ENCODE results near the gene RSAD2. TPM values are rescaled to one million over a fixed set of nuclear protein-coding genes. Genes with fewer than 3 reads are reported as not detected.

Gene RSAD2
- total and polyA plus RNA-seq, 2 experiments from 2014 or later = 1.1 to 1.3 TPM

GRCh38 chr2:6937157-6937556 is 59.6 kb downstream of the RSAD2 start:
- 93% methylated on average over 2 of the region's 2 CpGs for WGBS (ENCODE audit: low lambda C conversion rate, missing lambda C conversion rate)
- TF ChIP-seq EZH2phosphoT487 (IDR thresholded peaks at IDR 0.05; ENCODE audit: low read depth, severe bottlenecking, unreplicated experiment) (no peak), EZH2 (IDR thresholded peaks at IDR 0.05; ENCODE audit: borderline replicate concordance) (no peak)
- TF ChIP-seq, protein P1, sequence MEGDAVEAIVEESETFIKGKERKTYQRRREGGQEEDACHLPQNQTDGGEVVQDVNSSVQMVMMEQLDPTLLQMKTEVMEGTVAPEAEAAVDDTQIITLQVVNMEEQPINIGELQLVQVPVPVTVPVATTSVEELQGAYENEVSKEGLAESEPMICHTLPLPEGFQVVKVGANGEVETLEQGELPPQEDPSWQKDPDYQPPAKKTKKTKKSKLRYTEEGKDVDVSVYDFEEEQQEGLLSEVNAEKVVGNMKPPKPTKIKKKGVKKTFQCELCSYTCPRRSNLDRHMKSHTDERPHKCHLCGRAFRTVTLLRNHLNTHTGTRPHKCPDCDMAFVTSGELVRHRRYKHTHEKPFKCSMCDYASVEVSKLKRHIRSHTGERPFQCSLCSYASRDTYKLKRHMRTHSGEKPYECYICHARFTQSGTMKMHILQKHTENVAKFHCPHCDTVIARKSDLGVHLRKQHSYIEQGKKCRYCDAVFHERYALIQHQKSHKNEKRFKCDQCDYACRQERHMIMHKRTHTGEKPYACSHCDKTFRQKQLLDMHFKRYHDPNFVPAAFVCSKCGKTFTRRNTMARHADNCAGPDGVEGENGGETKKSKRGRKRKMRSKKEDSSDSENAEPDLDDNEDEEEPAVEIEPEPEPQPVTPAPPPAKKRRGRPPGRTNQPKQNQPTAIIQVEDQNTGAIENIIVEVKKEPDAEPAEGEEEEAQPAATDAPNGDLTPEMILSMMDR (IDR thresholded peaks at IDR 0.05; ENCODE audit: poor library complexity) = no peak
- Histone ChIP-seq H3K4me3 (no peak overlapping the region), H3K9me2 (replicated peaks; ENCODE audit: insufficient read depth) (no peaks in the 10 kb centered on the region), H4K20me1 (ENCODE audit: insufficient read depth, poor library complexity, severe bottlenecking) (no peaks in the 10 kb centered on the region), H3K27ac (no peak overlapping the region), H3K4me1 (ENCODE audit: insufficient read depth) (no peaks in the 10 kb centered on the region), H3K9me3 (ENCODE audit: low read depth) (no peaks in the 10 kb centered on the region), H3K36me3 (replicated peaks; ENCODE audit: insufficient read depth, low read depth) (no peaks in the 10 kb centered on the region), H3K27me3 (no peaks in the 10 kb centered on the region), H3K4me2 (no peak overlapping the region), H2AFZ (no peak overlapping the region), H3K79me2 (peaks cover 26% of the 10 kb centered on the region)
- no peak for DNase-seq (ENCODE audit: low spot score)

GRCh38 chr2:6937582-6937981 is 60.0 kb downstream of the RSAD2 start:
- H4K20me1 ChIP-seq (ENCODE audit: insufficient read depth, poor library complexity, severe bottlenecking) = no peaks in the 10 kb centered on the region
- DNase-seq (ENCODE audit: low spot score) = no peak
- no peaks in the 10 kb centered on the region for H3K9me2 ChIP-seq (replicated peaks; ENCODE audit: insufficient read depth)
- H3K4me1 ChIP-seq (ENCODE audit: insufficient read depth) = no peaks in the 10 kb centered on the region
- no peak overlapping the region for H2AFZ ChIP-seq
- peaks cover 21% of the 10 kb centered on the region for H3K79me2 ChIP-seq
- H3K4me2 ChIP-seq = no peak overlapping the region
- no peak overlapping the region for H3K4me3 ChIP-seq
- WGBS (ENCODE audit: low lambda C conversion rate, missing lambda C conversion rate) = 91% methylated on average over 4 of the region's 4 CpGs
- H3K36me3 ChIP-seq (replicated peaks; ENCODE audit: insufficient read depth, low read depth) = no peaks in the 10 kb centered on the region
- no peak for TF ChIP-seq EZH2phosphoT487 (IDR thresholded peaks at IDR 0.05; ENCODE audit: low read depth, severe bottlenecking, unreplicated experiment)
- no peak for TF ChIP-seq EZH2 (IDR thresholded peaks at IDR 0.05; ENCODE audit: borderline replicate concordance)
- TF ChIP-seq, protein P1 (IDR thresholded peaks at IDR 0.05; ENCODE audit: poor library complexity) = no peak
- no peaks in the 10 kb centered on the region for H3K27me3 ChIP-seq
- H3K27ac ChIP-seq = no peak overlapping the region
- H3K9me3 ChIP-seq (ENCODE audit: low read depth) = no peaks in the 10 kb centered on the region

DNA sequence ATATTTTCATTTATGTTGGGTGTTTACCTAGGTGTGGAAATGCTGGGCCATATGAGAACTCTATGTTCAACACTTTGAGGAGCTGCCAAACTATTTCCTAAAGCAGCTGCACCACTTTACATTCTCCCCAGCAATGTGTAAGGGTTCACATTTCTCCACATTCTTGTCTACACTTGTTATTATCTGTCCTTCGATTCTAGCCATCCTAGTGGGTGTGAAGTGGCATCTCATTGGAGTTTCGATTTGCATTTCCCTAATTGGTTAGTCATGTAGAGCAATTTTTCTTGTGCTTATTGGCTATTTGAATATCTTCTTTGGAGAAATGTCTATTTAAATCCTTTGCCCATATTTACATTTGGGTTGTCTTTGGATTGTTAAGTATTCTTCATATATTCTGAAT is 61.5 kb downstream of the RSAD2 start:
- Histone ChIP-seq H3K4me2 (no peak overlapping the region), H3K9me3 (ENCODE audit: low read depth) (no peaks in the 10 kb centered on the region), H3K4me3 (no peak overlapping the region), H3K4me1 (ENCODE audit: insufficient read depth) (no peaks in the 10 kb centered on the region), H3K36me3 (replicated peaks; ENCODE audit: insufficient read depth, low read depth) (no peaks in the 10 kb centered on the region), H3K9me2 (replicated peaks; ENCODE audit: insufficient read depth) (no peaks in the 10 kb centered on the region), H4K20me1 (ENCODE audit: insufficient read depth, poor library complexity, severe bottlenecking) (no peaks in the 10 kb centered on the region), H3K27me3 (no peaks in the 10 kb centered on the region), H2AFZ (no peak overlapping the region), H3K79me2 (peaks cover 12% of the 10 kb centered on the region), H3K27ac (no peak overlapping the region)
- 93% methylated on average over 2 of the region's 2 CpGs for WGBS (ENCODE audit: low lambda C conversion rate, missing lambda C conversion rate)
- TF ChIP-seq EZH2 (IDR thresholded peaks at IDR 0.05; ENCODE audit: borderline replicate concordance) = no peak
- TF ChIP-seq, protein P1 (IDR thresholded peaks at IDR 0.05; ENCODE audit: poor library complexity) = no peak
- TF ChIP-seq EZH2phosphoT487 (IDR thresholded peaks at IDR 0.05; ENCODE audit: low read depth, severe bottlenecking, unreplicated experiment) = no peak
- no peak for DNase-seq (ENCODE audit: low spot score)

DNA sequence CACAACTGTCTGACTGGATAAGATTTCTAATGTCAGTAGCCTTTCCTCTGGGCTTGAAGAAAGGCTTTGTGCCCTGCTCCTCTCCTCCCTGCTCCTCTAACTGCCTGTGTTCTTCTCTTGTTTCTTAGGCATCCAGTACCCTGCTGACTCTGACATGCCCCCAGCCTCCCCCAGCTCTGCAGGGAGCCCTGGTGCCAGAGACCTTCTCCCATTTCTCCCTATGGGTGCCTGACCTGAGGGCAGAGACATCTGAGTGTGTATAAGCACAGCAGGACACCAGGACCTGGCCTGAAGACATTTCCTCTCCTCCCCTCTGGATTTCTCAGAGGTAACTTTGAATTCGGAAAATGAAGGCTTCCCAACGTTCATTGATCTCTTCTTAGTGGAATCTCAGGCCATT is 63.2 kb downstream of the RSAD2 start:
- TF ChIP-seq EZH2phosphoT487 (IDR thresholded peaks at IDR 0.05; ENCODE audit: low read depth, severe bottlenecking, unreplicated experiment) (no peak), EZH2 (IDR thresholded peaks at IDR 0.05; ENCODE audit: borderline replicate concordance) (no peak)
- TF ChIP-seq, protein P1 (IDR thresholded peaks at IDR 0.05; ENCODE audit: poor library complexity) = no peak
- Histone ChIP-seq H3K36me3 (replicated peaks; ENCODE audit: insufficient read depth, low read depth) (no peaks in the 10 kb centered on the region), H2AFZ (no peak overlapping the region), H3K9me2 (replicated peaks; ENCODE audit: insufficient read depth) (no peaks in the 10 kb centered on the region), H3K79me2 (peaks cover 6% of the 10 kb centered on the region), H3K4me2 (no peak overlapping the region), H3K27me3 (no peaks in the 10 kb centered on the region), H4K20me1 (ENCODE audit: insufficient read depth, poor library complexity, severe bottlenecking) (no peaks in the 10 kb centered on the region), H3K4me1 (ENCODE audit: insufficient read depth) (no peaks in the 10 kb centered on the region), H3K27ac (no peak overlapping the region), H3K4me3 (no peak overlapping the region), H3K9me3 (ENCODE audit: low read depth) (no peaks in the 10 kb centered on the region)
- 74% methylated on average over 2 of the region's 2 CpGs for WGBS (ENCODE audit: low lambda C conversion rate, missing lambda C conversion rate)
- no peak for DNase-seq (ENCODE audit: low spot score)

Measured in hepatocyte (in vitro differentiated cells).